ENCODE measurements around the gene TMEM183A. TPM values are rescaled to one million over a fixed set of nuclear protein-coding genes. Genes with fewer than 3 reads are reported as not detected.

The TMEM183A gene
- total and polyA plus RNA-seq, 2 of the 4 experiments (the other 2 are of a cell fraction): 56.8 to 63.1 TPM

GRCh38 chr1:203028067-203028783 lies 21.1 kb downstream of the TMEM183A start:
- H3K9ac ChIP-seq (ENCODE audit: low read depth, low read length): no peak overlapping the region
- no peaks in the 10 kb centered on the region for H4K20me1 ChIP-seq (ENCODE audit: insufficient read depth, low read length)
- no peak overlapping the region for H2BK15ac ChIP-seq (ENCODE audit: low read depth, low read length)
- H3K36me3 ChIP-seq (ENCODE audit: control insufficient read depth, insufficient read depth, low read length): peaks cover 5% of the 10 kb centered on the region
- dilution Hi-C loops (cut with HindIII; ENCODE audit: low sequenced_read_pairs, unreplicated experiment): no loop called here
- H2BK5ac ChIP-seq (ENCODE audit: low read depth, low read length, poor library complexity, severe bottlenecking): no peak overlapping the region
- H4K5ac ChIP-seq (ENCODE audit: low read depth, low read length): no peak overlapping the region
- H3K27ac ChIP-seq (ENCODE audit: insufficient read depth, low read length): no peak overlapping the region
- no TSS peak for BruUV-seq (replicated peaks)
- no peak overlapping the region for H3K4me3 ChIP-seq (ENCODE audit: insufficient read depth, low read depth, low read length)
- H3K79me1 ChIP-seq (ENCODE audit: low read depth in 1 of 2, low read length in 2 of 2): peaks cover 13 to 24% of the 10 kb centered on the region in 2 experiments
- ATAC-seq (ENCODE audit: low read depth): no peak
- H3K4me2 ChIP-seq (ENCODE audit: low read depth, low read length): peak overlapping the region; percentile 11; the same call in 1 of the 2 replicates
- H2BK120ac ChIP-seq (ENCODE audit: low read depth, low read length): no peak overlapping the region
- 0 out of 2 replicates have a peak, but pooled peaks cover 3% of the 10 kb centered on the region for H3K9me1 ChIP-seq (ENCODE audit: insufficient read depth, low read length)
- H3K4ac ChIP-seq (ENCODE audit: low read depth, low read length): no peak overlapping the region
- H4K8ac ChIP-seq (ENCODE audit: low read depth in 2 of 2, low read length in 2 of 2): no peak overlapping the region
- H2AK9ac ChIP-seq (replicated peaks; ENCODE audit: low read depth, low read length, poor library complexity): no peak overlapping the region
- peaks cover 12% of the 10 kb centered on the region; the same call in 1 of the 2 replicates for H3K27me3 ChIP-seq (ENCODE audit: control insufficient read depth, insufficient read depth, low read length)
- in situ Hi-C loops (cut with MboI; ENCODE audit: low sequenced_read_pairs): no loop called here
- H2BK20ac ChIP-seq (ENCODE audit: low read depth, low read length): no peak overlapping the region
- CTCF ChIA-PET: no interaction called here
- no peak for TF ChIP-seq MAFK (IDR thresholded peaks at IDR 0.05; ENCODE audit: low read depth, low read length)
- no peak for TF ChIP-seq NFE2L2 (IDR thresholded peaks at IDR 0.05; ENCODE audit: low read depth, low read length)
- no peak for TF ChIP-seq RAD21 (IDR thresholded peaks at IDR 0.05; ENCODE audit: low read length)
- no peak for TF ChIP-seq POLR2A (IDR thresholded peaks at IDR 0.05; ENCODE audit: low read depth, low read length)
- no peak for TF ChIP-seq USF2 (IDR thresholded peaks at IDR 0.05; ENCODE audit: low read depth, low read length)
- TF ChIP-seq MXI1 (IDR thresholded peaks at IDR 0.05; ENCODE audit: borderline replicate concordance, low read depth, low read length): no peak
- TF ChIP-seq CHD1 (IDR thresholded peaks at IDR 0.05; ENCODE audit: low read depth, low read length): no peak
- no peak for TF ChIP-seq RCOR1 (IDR thresholded peaks at IDR 0.05; ENCODE audit: insufficient replicate concordance, low read length)
- TF ChIP-seq CEBPB (IDR thresholded peaks at IDR 0.05; ENCODE audit: low read depth, low read length): no peak
- no peak overlapping the region for H3K23ac ChIP-seq (ENCODE audit: low read depth, low read length)
- no peak overlapping the region for H3K18ac ChIP-seq (ENCODE audit: low read depth, low read length)
- intact Hi-C loops (cut with micrococcal nuclease): no loop called here
- DNase-seq: no peak
- WGBS, 2 experiments (ENCODE audit: extremely low coverage in 2 of 2, insufficient read length in 1 of 2): 97% methylated on average over 3 of the region's 9 CpGs; no CpG with 5 or more reads in 1 of the 2 experiments
- no peaks in the 10 kb centered on the region for H3K9me3 ChIP-seq (ENCODE audit: control insufficient read depth, insufficient read depth, low read length)
- no peak overlapping the region for H2AFZ ChIP-seq (replicated peaks; ENCODE audit: low read length, poor library complexity)
- H4K91ac ChIP-seq (ENCODE audit: insufficient read depth, low read depth, low read length): no peak overlapping the region
- no peak overlapping the region for H3K14ac ChIP-seq (replicated peaks; ENCODE audit: low read depth, low read length)
- 0 out of 2 replicates have a peak overlapping the region, but pooled peaks have one; percentile 12 for H2AK5ac ChIP-seq (ENCODE audit: low read depth, low read length)
- no peak overlapping the region for H3K56ac ChIP-seq (ENCODE audit: extremely low read depth, insufficient read depth, low read length)
- peaks cover 15% of the 10 kb centered on the region for H3K4me1 ChIP-seq (ENCODE audit: control insufficient read depth, insufficient read depth, low read length)
- POLR2A ChIA-PET (ENCODE audit: unreplicated experiment): no interaction called here
